Activated CD8-positive, alpha-beta memory T cell treated with anti-CD3 and anti-CD28 coated beads for 48 hours (primary cell): ENCODE data around the gene CCDC148.
"Not testable (repeated sequence)": the region's sequence is repeated elsewhere in the genome, so short reads cannot be mapped to it uniquely, and the experiment has no call there.

Experiments
- DNase-seq, 3 experiments: peaks; one replicate each; pipeline ENCODE4 v3.0.0-alpha.2; 2020; ENCODE audit warnings: low read depth in 2 of 3, low spot score in 2 of 3

The CCDC148 gene

DNA sequence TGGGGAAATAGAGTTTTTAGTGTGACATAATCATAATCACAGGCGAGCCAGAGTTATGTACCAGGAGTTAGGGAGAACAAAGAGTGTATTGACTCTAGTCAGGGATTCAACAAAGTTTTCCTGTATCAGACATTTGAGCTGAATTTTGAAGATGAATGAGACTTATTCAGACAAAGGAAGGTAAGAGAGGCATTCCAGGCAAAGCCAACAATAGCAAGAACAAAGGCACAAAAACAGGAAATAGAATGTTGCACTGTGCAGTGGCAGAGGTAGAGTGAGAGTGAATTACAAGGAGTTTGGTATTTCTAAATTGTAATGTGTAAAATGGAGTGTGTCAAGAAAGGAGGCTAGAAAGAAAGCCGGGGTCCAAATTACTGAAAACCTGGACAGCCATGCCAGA, 156.2 kb downstream of the CCDC148 start:
- no peak for DNase-seq

DNA sequence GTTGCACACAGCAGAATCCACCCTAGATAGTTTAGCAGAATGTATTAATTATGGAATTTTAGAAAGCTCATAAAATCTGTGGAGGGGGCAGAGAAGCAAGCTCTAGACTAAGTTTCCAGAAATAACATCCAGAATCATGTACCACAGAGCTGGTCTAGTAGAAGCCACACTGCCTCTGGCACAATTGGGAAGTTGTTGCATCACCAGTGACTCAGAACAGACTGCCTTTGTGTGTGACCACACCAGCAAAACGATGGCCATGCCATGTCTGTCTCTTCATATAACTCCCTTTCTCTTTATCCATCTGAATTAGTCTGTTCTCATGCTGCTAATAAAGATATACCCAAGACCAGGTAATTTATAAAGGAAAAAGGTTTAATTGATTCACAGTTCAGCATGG, 158.9 kb downstream of the CCDC148 start:
- DNase-seq = no peak

DNA sequence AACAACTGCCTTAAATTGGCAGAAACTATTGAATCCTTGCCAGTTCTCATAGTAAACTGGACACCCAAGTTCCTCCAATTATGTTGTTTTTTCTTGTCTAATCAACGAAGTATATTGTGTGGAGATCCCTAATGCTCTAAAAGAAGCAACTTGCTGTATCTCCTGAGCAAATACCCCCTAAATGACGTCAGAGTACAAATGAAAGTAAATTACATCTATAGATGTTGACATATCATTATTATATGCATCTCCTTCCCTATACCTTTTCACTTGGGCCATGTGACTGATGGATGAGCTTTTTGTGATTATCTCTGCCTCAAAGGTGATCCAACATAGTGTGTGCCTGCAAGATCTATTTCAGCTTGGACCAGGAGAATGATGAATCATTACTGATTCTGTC, 159.4 kb downstream of the CCDC148 start:
- DNase-seq = no peak

DNA sequence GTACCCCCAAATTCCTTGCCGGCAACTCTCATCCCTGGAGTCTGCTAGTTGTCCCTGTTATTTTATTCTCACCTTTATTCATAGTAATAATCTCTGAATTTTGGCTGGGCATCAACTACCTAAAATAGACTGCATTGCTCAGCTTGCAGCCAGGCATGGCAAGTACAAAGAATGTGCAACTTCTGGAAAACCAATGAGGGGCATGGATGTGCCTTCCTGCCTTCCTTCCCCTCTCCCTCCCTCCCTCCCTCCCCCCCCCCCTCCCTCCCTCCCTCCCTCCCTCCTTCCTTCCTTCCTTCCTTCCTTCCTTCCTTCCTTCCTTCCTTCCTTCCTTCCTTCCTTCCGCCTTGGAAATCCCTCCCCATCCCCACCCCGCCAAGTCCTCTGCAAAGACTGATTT, 162.8 kb downstream of the CCDC148 start:
- DNase-seq = no peak

DNA sequence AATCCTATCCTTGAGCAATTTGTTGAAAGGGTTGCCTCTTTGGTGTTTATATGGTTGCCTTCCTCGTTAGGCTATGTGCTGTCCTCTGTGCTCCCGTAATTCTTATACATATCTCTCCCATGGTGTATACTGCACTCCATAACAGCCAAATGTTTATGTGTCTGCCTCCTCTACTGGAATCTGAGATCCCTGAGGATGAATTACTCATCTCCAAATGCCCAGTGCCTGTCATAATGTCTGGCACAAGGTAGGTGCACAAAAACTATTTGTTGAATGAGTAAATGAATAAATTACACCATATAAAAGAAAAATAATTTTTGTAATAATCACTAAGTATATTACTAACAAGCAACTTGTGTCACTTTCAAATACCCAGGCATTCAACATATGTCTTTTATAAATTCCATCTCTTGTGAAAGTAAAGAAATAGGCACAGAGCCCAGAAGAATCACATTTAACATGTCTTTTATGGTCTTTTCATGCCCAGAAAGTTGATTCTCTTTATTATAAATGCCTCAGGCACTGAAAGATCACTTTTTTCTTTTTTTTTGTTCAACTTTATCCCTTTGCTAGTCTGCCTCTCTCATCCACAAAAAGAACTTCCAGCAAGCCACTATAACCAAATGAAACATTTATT, 164.9 kb downstream of the CCDC148 start:
- DNase-seq = no peak

DNA sequence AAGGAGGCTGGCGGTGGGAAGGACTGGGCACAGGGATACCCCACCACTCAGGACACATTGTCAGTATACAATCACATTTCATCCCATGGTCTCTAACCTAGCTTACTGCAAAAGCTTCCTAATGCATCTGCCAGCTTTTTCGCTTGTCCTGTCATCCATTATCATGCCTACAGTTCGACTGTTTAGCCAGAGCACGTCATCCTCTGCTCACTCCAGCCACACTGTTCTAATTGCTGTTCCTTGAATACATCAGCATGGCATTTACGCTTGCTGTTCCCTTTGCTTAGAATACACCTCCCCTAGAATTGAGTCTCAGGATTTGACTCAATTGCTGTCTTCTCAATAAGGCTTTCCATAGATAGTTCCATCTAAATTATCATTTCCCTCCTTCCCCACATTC, 166.3 kb downstream of the CCDC148 start:
- no peak for DNase-seq

DNA sequence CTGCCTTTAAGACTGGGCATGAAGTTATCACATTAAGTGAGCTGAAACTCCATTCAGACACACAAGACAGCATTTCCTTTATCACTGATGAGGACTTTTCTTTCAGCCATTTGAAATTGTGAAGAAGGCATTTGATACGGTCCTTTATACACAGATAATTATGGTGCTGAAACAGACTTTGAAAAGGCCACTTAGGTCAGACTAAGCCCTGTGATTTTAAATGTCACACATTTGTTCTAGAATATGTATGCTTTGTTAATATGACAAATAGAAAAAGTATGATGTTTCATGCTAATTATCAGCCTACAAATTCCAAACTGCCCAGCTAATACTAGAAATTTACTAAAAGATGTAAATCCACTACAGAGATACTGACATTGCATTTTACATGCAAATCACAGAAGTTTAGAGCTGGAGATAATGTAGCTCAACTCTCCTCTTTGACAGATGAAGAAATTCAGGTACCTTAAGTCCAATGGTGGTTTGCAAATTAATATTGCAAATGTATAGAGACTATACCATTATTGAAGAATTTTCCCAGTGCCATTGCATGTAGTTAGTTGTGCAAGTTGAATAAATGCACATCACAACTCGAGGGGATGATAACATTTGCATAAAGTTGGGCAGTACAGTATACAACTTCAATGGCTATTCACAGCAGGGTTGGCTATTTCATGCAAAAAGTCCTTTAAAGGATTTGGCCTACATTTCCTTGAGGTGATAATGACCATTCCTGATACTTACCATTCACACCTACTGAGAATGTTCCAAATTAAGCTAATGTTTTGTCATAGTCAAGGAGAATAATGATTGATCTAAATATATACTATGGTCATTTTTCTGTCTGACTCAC, 179.7 kb downstream of the CCDC148 start:
- no peak for DNase-seq

DNA sequence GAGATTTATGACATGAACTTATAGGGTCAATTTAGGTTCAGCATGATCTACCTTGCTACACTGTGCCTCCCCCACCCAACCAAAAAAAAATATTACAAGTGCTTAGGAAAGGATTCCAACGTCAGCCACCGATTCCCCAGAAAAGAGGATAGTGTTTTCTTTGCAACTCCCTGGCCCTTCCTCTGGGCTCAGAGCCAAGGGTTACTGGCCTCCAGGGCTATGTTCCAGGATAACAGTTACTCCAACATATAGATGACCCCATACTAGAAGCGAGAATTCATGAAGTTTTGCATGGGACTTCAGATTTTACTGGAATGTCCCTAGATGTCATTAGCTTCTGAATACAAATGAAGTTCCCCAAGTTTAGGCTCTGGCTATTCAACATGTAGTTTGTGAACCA, 182.8 kb downstream of the CCDC148 start:
- no peak for DNase-seq

DNA sequence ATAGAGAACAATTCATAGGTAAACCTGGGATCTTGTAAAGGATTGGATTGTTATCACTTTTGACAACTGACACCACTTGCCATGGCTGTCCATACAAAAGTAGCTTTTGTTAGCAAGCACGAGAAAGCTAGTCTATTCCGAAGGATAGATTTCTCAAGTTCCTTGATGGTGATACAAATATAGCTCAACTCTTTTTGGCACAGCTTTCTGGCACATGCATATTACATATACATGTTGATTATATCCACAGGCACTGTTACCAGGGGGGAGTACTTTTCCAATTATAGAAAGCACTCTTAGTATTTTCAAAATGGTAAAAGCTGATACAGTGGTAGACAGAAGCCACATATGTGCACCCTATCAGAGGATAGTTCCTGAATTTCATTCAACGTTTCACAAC, 186.0 kb downstream of the CCDC148 start:
- no peak for DNase-seq

DNA sequence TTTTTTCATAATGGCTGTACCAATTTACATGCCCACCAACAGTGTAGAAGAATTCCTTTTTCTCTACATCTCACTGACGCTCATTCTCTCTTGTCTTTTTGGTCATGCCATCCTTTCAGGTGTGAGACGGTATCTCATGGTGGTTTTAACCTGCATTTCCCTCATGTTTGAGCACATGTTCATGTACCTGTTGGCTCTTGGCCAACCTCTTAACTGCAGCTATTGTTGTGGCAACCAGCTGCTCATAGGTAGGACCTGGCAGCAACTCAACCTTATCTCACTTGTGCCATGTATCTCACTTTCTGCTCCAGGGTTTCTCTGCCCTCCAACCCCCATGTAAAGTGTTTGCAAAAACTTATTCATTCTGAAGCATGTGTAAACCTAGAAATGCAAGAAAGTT, 187.4 kb downstream of the CCDC148 start:
- no peak for DNase-seq

DNA sequence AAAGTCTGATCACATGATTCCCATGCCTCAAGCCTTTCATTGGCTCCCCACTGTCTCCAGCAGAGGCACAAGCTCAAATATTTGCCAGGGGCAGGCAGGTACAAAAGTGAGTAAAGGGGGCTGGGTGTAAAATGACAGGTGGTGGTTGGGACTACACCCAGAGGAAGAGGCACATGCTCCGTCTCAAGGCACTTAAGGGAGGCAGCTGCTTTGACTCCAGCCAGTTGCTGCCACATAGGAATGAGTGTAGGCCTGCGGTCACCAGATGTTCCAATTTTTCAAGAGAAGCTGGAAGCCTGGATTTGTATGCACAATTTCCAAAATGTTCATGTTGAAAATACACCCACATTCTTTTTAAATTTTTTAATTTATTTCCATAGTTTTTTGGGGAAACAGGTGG, 190.4 kb downstream of the CCDC148 start:
- DNase-seq = no peak

DNA sequence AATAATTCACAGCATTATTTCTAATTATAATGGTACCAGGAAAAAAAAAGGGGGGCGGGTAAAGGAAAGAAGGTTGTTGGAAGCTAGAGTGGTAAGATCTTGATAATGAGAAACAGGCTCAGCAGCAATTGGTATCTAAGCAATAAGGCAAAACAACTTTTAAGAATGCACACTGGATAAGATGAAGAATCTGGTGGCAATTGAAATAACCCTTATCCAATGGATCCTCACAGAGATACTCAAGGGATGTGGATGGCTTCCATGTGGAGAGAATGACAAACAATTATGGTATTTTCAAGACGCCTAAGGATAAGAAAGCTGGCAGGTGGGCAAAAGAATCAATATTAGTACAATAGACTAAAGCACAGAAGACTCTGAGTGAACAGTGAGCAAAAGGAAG, 201.3 kb downstream of the CCDC148 start:
- no peak for DNase-seq

DNA sequence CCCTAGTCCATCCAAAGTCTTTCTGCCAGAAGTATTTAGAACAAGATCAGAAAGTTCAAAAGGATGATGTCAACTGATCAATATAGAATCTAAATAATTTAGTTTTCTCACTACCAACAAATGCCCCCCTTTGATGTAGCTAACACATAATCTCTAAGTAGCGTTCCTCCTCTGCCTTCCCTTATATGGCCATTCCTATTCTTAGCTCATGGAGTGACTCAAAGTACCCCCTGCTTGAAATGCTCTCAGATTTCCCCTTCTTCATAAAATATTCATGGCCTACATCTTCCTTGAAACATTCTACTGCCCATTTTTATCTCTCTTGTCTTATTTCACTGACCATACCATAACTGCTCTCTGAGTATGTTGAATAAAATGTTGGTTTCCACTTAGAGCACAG, 203.4 kb downstream of the CCDC148 start:
- no peak for DNase-seq

DNA sequence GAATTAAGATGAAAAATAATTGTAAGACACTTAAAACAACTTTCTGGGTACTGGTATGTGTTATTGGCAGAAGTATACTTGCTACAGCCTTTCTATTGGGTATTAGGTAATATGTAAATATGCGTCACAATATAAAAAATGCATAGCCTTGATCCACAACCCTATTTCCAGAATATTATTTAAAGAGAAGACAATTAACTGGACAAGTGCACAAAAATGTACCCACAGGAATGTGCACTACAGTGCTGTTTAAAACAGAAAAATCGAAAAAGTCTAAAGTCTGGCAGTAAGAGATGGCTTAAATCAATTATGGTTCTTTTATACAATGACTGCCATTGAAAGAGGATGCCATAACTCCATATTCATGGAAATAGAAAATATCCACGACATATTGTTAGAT, 205.2 kb downstream of the CCDC148 start:
- DNase-seq = no peak

DNA sequence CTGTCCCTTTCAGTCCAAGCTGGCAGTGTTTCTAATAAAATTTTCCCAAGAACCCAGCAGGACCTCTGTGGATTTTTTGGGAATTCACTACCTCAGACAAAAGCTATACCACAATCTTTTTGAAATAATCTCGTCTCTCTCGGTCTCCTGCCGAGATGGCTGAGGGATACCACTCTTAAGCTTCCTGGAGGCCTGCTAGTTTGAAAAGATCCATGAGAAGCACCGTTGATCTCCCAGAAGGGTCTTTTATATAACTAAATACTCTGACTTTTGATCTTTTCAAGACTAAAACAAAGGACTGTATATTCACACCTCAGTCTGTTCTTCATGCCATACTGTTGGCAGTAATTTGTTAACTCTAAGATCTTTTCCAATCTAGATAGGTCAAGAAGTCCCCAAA, 213.2 kb downstream of the CCDC148 start:
- DNase-seq = no peak

DNA sequence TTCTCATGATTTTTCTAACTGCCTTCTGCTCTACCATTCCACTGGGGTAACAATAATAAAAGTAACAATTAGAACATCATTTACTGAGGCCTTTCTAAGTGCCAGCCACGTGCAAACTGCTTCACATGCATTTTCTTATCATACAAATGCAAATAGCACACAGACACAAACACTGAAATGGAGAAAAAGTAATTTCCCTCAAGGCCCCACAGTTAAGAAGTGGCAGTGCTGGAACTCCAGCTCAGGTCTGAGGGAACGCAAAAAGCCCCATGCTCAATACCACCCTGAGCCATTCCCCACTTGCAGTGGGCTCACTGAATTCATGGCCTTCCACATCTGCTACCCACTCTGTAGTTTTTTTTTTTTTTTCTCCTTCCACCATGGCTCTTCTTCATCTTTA, 214.3 kb downstream of the CCDC148 start:
- DNase-seq = no peak

DNA sequence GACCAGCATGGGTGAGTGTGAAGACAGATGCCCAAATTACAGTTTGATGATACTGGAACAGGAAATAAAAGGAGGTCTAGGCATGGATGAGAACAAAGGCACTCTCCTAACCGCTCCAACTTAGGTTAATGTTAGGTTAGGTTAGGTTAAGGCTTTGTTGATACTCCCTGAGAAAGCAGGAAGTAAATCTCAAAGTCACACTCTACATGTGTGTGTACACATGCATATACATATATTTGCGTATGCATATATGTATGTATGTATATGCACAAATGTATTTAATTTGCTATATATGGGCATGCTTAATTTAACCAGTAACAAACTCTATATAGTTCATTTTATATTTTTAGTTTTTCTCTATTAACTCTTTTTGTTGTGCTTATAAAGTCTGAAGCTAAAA, 215.6 kb downstream of the CCDC148 start:
- DNase-seq = no peak

DNA sequence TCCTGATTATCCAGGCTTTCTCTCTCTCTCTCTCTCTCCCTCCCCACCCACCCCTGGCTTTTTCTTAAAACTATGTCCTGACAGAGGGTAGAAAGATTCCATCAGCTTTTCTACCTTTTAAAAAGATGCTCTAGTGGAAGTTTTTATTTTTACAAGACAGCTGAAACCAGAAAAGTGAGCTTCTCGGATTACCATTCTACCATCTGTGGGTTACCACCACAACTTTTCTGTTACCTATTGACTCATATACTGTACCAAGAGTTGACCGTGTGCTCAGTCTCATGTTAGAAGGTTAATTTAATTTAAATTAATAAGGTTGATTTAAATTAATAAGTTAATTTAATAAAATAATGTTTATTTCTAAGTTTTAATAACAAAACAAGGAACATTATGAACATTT, 217.3 kb downstream of the CCDC148 start:
- DNase-seq = no peak

DNA sequence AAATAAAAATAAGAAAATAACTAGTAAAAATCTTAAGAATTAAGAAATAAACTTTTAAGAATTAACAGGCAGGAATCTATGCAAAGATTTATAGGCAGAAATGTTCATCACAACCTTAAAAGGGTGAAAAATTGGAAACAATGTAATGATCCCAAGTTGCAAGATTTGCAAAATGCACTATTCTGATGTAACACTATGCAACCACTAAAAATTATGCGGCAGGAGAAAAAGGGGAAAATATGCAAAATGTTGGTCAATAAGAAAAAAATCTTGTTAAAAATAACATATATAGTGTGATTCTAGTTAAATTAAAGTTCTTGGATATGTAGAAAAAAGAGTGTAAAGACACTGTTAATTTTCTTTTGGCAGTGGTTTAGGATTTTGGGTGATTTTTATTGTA, 222.1 kb downstream of the CCDC148 start:
- no peak for DNase-seq

DNA sequence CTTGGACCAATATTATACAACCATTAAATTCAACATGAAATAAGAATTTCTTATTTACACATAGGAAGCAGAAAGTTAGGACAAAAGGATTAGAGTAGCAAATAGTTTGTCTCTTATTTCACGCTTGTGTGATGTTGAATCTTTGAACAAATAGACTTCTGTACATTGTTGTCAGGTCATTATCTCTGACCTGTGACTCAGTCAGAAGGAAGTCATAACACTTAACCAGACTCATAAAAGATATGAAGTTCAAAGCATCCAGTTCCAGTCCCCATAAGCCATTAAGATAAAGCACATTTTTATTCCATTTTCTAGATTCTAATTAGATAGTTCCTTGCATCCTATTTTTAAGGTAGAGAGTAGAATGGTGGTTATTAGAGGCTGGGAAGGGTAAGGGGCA, 224.1 kb downstream of the CCDC148 start:
- no peak for DNase-seq

DNA sequence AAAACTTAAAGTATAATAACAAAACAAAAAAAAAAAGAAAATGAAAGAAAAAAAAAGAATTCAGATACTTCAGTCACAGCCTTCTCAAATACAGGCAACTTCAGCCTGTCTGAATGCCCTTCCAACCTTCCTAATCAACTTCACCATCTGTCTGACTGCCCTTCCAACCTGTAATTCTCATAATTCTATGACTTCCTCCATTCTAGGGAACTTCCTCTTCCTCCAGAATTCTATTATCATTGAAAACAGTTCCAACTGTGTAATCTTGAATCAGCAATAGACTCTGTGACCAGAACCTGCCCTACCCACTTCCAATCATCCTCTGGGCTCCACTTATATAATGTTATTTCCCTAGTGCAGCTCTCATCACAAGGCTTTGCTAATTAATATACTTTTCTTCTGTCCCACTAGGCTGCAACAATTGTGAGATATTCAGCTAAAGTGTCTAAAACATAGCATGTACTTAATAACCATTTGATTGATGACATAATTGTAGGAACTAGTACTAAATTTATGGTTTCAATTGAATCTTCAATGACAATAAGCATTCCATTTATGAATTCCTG, 227.5 kb downstream of the CCDC148 start:
- DNase-seq = no peak

DNA sequence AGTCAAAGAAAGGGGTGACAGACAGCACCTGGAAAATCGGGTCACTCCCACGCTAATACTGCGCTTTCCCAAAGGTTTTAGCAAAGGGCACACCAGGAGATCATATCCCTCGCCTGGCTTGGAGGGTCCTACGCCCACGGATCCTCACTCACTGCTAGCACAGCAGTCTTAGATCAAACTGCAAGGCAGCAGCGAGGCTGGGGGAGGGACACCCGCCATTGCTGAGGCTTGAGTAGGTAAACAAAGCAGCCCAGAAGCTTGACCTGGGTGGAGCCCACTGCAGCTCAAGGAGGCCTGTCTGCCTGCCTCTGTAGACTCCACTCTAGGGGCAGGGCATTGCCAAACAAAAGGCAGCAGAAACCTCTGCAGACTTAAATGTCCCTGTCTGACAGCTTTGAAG, 233.5 kb downstream of the CCDC148 start:
- DNase-seq = not testable (repeated sequence)
